ENCODE data around the gene MPC1. TPM values are rescaled to one million over a fixed set of nuclear protein-coding genes. Genes with fewer than 3 reads are reported as not detected.

Gene MPC1
- total and polyA plus RNA-seq, 7 donors = 76.2 to 193 (median 136) TPM

GRCh38 chr6:166318649-166319600, 63.8 kb downstream of the MPC1 start:
- H3K4me3 ChIP-seq = no peak overlapping the region
- H3K9me3 ChIP-seq = no peaks in the 10 kb centered on the region
- 72 to 79% (median 75%) methylated on average over 18 of the region's 18 CpGs for WGBS, 3 donors
- intact Hi-C loops (cut with DNase I) = loop anchor here in 1 of 2 donors (5.0 kb wide), 1 partner anchor 78 kb away; no protein-coding TSS in a partner anchor
- H3K36me3 ChIP-seq (ENCODE audit: insufficient read depth in 1 of 2, low read depth in 1 of 2) = peaks cover 3 to 43% of the 10 kb centered on the region in 2 donors
- no peak overlapping the region for H3K27ac ChIP-seq
- H3K27me3 ChIP-seq (ENCODE audit: insufficient read depth in 3 of 3, low read length in 2 of 3) = no peaks in the 10 kb centered on the region
- TF ChIP-seq CTCF (IDR thresholded peaks at IDR 0.05) = no peak
- DNase-seq (no peak), ATAC-seq (peak in 1 of 4 donors; percentile 27)
- H3K4me1 ChIP-seq = no peaks in the 10 kb centered on the region

DNA sequence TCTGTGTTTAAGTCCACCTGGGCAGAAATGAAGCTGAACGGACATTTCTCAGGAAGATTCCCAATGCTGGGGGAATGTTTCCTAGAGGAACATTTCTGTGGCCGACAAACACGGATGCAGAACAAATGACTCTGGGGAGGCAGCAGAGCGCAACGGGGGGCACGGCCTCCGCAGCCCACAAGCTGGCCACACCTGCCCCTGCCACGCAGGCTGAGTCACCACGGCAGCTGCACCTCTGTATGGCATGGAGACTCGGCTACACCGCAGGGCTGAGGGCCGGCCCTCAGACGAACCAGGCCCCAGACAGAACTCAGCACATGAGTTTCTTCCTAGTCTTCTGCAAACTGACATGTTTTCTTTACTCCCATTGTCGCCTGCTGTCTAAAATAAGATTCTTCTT, 64.5 kb downstream of the MPC1 start:
- H3K27ac ChIP-seq = no peak overlapping the region
- no peaks in the 10 kb centered on the region for H3K27me3 ChIP-seq (ENCODE audit: insufficient read depth in 3 of 3, low read length in 2 of 3)
- 43 to 52% (median 52%) methylated on average over 14 of the region's 14 CpGs for WGBS, 3 donors
- peaks cover under 1 to 36% of the 10 kb centered on the region in 2 donors for H3K36me3 ChIP-seq (ENCODE audit: insufficient read depth in 1 of 2, low read depth in 1 of 2)
- DNase-seq = no peak
- H3K9me3 ChIP-seq = no peaks in the 10 kb centered on the region
- intact Hi-C loops (cut with DNase I) = loop anchor here in 1 of 2 donors (5.0 kb wide), 1 partner anchor 79 kb away; no protein-coding TSS in a partner anchor
- no peak for TF ChIP-seq CTCF (IDR thresholded peaks at IDR 0.05)
- no peak overlapping the region for H3K4me3 ChIP-seq
- H3K4me1 ChIP-seq = no peaks in the 10 kb centered on the region
- peak; percentile 61 to 80 (median 74) for ATAC-seq

DNA sequence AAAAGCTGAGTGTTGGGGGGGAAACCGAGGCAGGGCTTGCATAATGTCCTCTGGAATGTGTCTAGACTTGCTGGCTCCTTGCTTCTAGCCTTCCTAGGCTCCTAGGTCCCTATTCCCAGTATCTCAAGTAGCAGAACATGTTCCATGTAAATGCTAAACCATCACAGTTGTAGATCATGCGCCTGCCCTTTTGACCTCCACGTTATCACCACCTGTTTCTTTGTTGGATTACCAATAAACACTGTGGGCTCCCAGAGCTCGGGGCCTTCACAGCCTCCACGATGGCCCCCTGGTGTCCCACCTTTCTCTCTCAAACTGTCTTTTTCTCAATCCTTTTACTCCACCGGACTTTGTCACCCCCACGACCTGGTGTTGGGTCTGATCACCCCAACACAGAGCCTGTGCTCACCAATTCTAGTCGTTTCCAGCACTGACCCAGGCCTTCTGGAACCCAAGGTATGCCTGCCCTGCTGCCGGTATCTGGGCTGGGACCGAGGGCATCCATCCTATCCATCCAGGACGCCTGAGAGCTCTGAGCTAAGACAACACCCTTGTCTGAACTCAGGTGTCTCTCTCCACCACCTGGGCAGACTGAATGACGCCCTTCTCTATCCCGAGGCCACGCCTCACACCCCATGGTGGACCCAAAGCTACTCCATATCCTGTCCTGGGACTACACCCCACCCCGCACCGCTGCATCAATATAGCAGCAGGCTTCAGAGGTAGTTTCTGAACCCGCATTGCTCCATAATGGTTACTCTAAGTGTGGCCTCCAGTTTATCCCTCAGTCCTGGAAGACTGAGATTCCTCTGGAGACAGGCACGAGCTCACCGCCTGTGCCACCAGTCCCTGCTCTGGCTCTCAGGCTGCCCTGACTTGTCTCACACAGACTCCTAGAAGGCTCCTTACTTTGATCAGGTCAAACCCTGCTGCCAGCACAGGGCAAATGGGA, 65.2 kb downstream of the MPC1 start:
- Histone ChIP-seq H3K9me3 (no peaks in the 10 kb centered on the region), H3K36me3 (ENCODE audit: insufficient read depth in 1 of 2, low read depth in 1 of 2) (peaks cover 0 to 29% of the 10 kb centered on the region in 2 donors), H3K27me3 (ENCODE audit: insufficient read depth in 3 of 3, low read length in 2 of 3) (no peaks in the 10 kb centered on the region), H3K27ac (no peak overlapping the region), H3K4me1 (no peaks in the 10 kb centered on the region), H3K4me3 (no peak overlapping the region)
- intact Hi-C loops (cut with DNase I) = loop anchor here in 1 of 2 donors (5.0 kb wide), 1 partner anchor 80 kb away; no protein-coding TSS in a partner anchor
- peak in 2 of 4 donors; percentile 20 to 27 for ATAC-seq
- DNase-seq = no peak
- no peak for TF ChIP-seq CTCF (IDR thresholded peaks at IDR 0.05)
- WGBS, 3 donors = 85 to 89% (median 86%) methylated on average over 19 of the region's 19 CpGs

- intact Hi-C loops (cut with DNase I) = loop anchor here in 1 of 2 donors (5.0 kb wide), 1 partner anchor 82 kb away; no protein-coding TSS in a partner anchor
- H3K36me3 ChIP-seq (ENCODE audit: insufficient read depth in 1 of 2, low read depth in 1 of 2) = peaks cover 0 to 8% of the 10 kb centered on the region in 2 donors
- no peaks in the 10 kb centered on the region for H3K4me1 ChIP-seq
- H3K9me3 ChIP-seq = no peaks in the 10 kb centered on the region
- TF ChIP-seq CTCF (IDR thresholded peaks at IDR 0.05) = no peak
- peaks cover 0 to 2% (median 0%) of the 10 kb centered on the region in 3 donors for H3K27me3 ChIP-seq (ENCODE audit: insufficient read depth in 3 of 3, low read length in 2 of 3)
- no peak overlapping the region for H3K4me3 ChIP-seq
- no peak overlapping the region for H3K27ac ChIP-seq
- WGBS, 3 donors = 79 to 83% (median 82%) methylated on average over 11 of the region's 11 CpGs
- ATAC-seq (no peak), DNase-seq (no peak)
Measured at GRCh38 chr6:166315436-166315835, 67.3 kb downstream of the MPC1 start.

Other genes with a start within 250 kb of the MPC1 start
- gene TBXT, start 215.1 kb downstream of the MPC1 start, total RNA-seq = not detected
- gene TBXT, start 215.1 kb downstream of the MPC1 start, polyA plus RNA-seq = not detected
- gene PRR18, start 74.5 kb downstream of the MPC1 start, total RNA-seq = not detected
- gene PRR18, start 74.5 kb downstream of the MPC1 start, polyA plus RNA-seq = under 1 TPM in 2 of 3 donors, not detected in 1; 0.03 to 0.08 TPM
- 10 to 100 TPM; 11.6 to 16.4 (median 14.2) TPM for gene SFT2D1, start 40.4 kb downstream of the MPC1 start, total RNA-seq
- gene SFT2D1, start 40.4 kb downstream of the MPC1 start, polyA plus RNA-seq = 10 to 100 TPM; 17.6 to 54.9 (median 30.4) TPM
- gene RAMACL, start 203.7 kb upstream of the MPC1 start, total RNA-seq = 1 to 10 TPM in 1 of 4 donors, under 1 TPM in 3; 0.17 to 1.3 (median 0.72) TPM
- under 1 TPM; 0.25 to 0.48 (median 0.38) TPM for gene RAMACL, start 203.7 kb upstream of the MPC1 start, polyA plus RNA-seq
- gene RPS6KA2, start 244.3 kb upstream of the MPC1 start, total RNA-seq = 10 to 100 TPM; 14.2 to 40.4 (median 28.4) TPM
- gene RPS6KA2, start 244.3 kb upstream of the MPC1 start, polyA plus RNA-seq = 10 to 100 TPM in 1 of 3 donors, 1 to 10 TPM in 2; 7.8 to 26.7 (median 8.0) TPM